IMR-90 (cell line): ENCODE measurements around the gene ADRA2C. TPM values are rescaled to one million over a fixed set of nuclear protein-coding genes. Genes with fewer than 3 reads are reported as not detected.

Source experiments
- ATAC-seq: fragments of 200-7000 bp; cut with Tn5 transposase; 2 replicates; pipeline ENCODE4 v1.9.1; 2020; ENCODE audit warnings: low read depth, mild to moderate bottlenecking, moderate library complexity
- BruUV-seq: library from RNA; stranded (reverse); fragments of 400-500 nt; replicated peaks from 2 replicates; lab custom pipeline; 2021; lab: Mats Ljungman, UMichigan
- CTCF ChIA-PET: fragments of 300-600 bp; formaldehyde crosslinking; extraction: SDS; loops from one replicate; lab custom pipeline; 2021; ENCODE audit warnings: antibody characterized with exemption; lab: Yijun Ruan, JAX
- POLR2A ChIA-PET: fragments of 300-600 bp; sonication (Branson Sonifier 250); formaldehyde crosslinking; loops from one replicate; lab custom pipeline; 2022; ENCODE audit warnings: antibody characterized with exemption; ENCODE audit not compliant: unreplicated experiment; lab: Charles Lee
- DNase-seq: peaks from one replicate; pipeline ENCODE4 v3.0.0; 2013
- H2AFZ ChIP-seq: replicated peaks from 2 replicates; pipeline ENCODE3; 2013; ENCODE audit warnings: low read length, mild to moderate bottlenecking; ENCODE audit not compliant: poor library complexity
- H2AK5ac ChIP-seq: 2 replicates; pipeline ENCODE4 v1.6.1; 2013; ENCODE audit warnings: low read depth, low read length, inconsistent platforms
- H2AK9ac ChIP-seq: replicated peaks from 2 replicates; pipeline ENCODE3; 2013; ENCODE audit warnings: mild to moderate bottlenecking, low read depth, low read length, moderate library complexity; ENCODE audit not compliant: poor library complexity
- H2BK120ac ChIP-seq: 2 replicates; pipeline ENCODE4 v1.6.1; 2013; ENCODE audit warnings: low read depth, low read length, inconsistent platforms
- H2BK15ac ChIP-seq: 3 replicates; pipeline ENCODE4 v1.6.1; 2013; ENCODE audit warnings: low read depth, low read length, inconsistent platforms
- H2BK20ac ChIP-seq: 2 replicates; pipeline ENCODE4 v1.6.1; 2013; ENCODE audit warnings: low read depth, mild to moderate bottlenecking, inconsistent platforms, low read length, moderate library complexity
- H2BK5ac ChIP-seq: 2 replicates; pipeline ENCODE4 v1.6.1; 2013; ENCODE audit warnings: mild to moderate bottlenecking, low read depth, low read length, inconsistent platforms; ENCODE audit not compliant: poor library complexity, severe bottlenecking
- H3K14ac ChIP-seq: replicated peaks from 2 replicates; pipeline ENCODE4 v1.6.1; 2013; ENCODE audit warnings: low read depth, low read length, inconsistent platforms
- H3K18ac ChIP-seq: 2 replicates; pipeline ENCODE4 v1.6.1; 2013; ENCODE audit warnings: low read depth, low read length, control low read depth
- H3K23ac ChIP-seq: 2 replicates; pipeline ENCODE4 v1.6.1; 2013; ENCODE audit warnings: low read depth, low read length, inconsistent platforms
- H3K27ac ChIP-seq: 2 replicates; pipeline ENCODE4 v1.5.1; 2013; ENCODE audit warnings: mild to moderate bottlenecking, control low read depth, low read length; ENCODE audit not compliant: insufficient read depth
- H3K27me3 ChIP-seq: 2 replicates; pipeline ENCODE4 v1.6.1; 2013; ENCODE audit warnings: low read length; ENCODE audit not compliant: control insufficient read depth, insufficient read depth
- H3K36me3 ChIP-seq: 2 replicates; pipeline ENCODE4 v1.6.1; 2013; ENCODE audit warnings: low read length, mixed read lengths; ENCODE audit not compliant: control insufficient read depth, insufficient read depth
- H3K4ac ChIP-seq: 2 replicates; pipeline ENCODE4 v1.6.1; 2013; ENCODE audit warnings: low read depth, low read length, inconsistent platforms
- H3K4me1 ChIP-seq: 2 replicates; pipeline ENCODE4 v1.6.1; 2013; ENCODE audit warnings: low read length, mixed read lengths; ENCODE audit not compliant: control insufficient read depth, insufficient read depth
- H3K4me2 ChIP-seq: 2 replicates; pipeline ENCODE4 v1.6.1; 2013; ENCODE audit warnings: low read depth, mild to moderate bottlenecking, control low read depth, low read length, moderate library complexity
- H3K4me3 ChIP-seq: 2 replicates; pipeline ENCODE4 v1.5.1; 2013; ENCODE audit warnings: low read depth, mild to moderate bottlenecking, control low read depth, low read length, moderate library complexity; ENCODE audit not compliant: insufficient read depth
- H3K56ac ChIP-seq: 2 replicates; pipeline ENCODE4 v1.6.1; 2013; ENCODE audit warnings: low read length, inconsistent platforms; ENCODE audit not compliant: insufficient read depth; ENCODE audit errors: extremely low read depth
- H3K79me1 ChIP-seq, 2 experiments: 2 replicates each; pipeline ENCODE4 v1.6.1; 2013; ENCODE audit warnings: low read length in 2 of 2, inconsistent platforms in 1 of 2, low read depth in 1 of 2
- H3K9ac ChIP-seq: 2 replicates; pipeline ENCODE4 v1.6.1; 2013; ENCODE audit warnings: low read depth, low read length, control low read depth
- H3K9me1 ChIP-seq: 2 replicates; pipeline ENCODE4 v1.6.1; 2013; ENCODE audit warnings: low read length, inconsistent platforms; ENCODE audit not compliant: insufficient read depth
- H3K9me3 ChIP-seq: 2 replicates; pipeline ENCODE4 v1.6.1; 2013; ENCODE audit warnings: low read length; ENCODE audit not compliant: control insufficient read depth, insufficient read depth
- H4K20me1 ChIP-seq: 2 replicates; pipeline ENCODE4 v1.6.1; 2013; ENCODE audit warnings: low read length, inconsistent platforms; ENCODE audit not compliant: insufficient read depth
- H4K5ac ChIP-seq: 2 replicates; pipeline ENCODE4 v1.6.1; 2013; ENCODE audit warnings: mild to moderate bottlenecking, low read depth, low read length, control low read depth
- H4K8ac ChIP-seq, 2 experiments: 2 replicates each; pipeline ENCODE4 v1.6.1; 2013; ENCODE audit warnings: low read depth in 2 of 2, low read length in 2 of 2, control low read depth in 1 of 2, inconsistent platforms in 1 of 2
- H4K91ac ChIP-seq: 2 replicates; pipeline ENCODE4 v1.6.1; 2013; ENCODE audit warnings: low read depth, low read length, inconsistent platforms; ENCODE audit not compliant: insufficient read depth
- BHLHE40 ChIP-seq: fragments of 150-350 bp; IDR thresholded peaks from 2 replicates; pipeline ENCODE4 v1.6.1; 2016; ENCODE audit warnings: mild to moderate bottlenecking, low read depth, low read length
- RFX5 ChIP-seq: IDR thresholded peaks from 2 replicates; pipeline ENCODE4 v1.8.0; 2012; ENCODE audit warnings: low read depth, mild to moderate bottlenecking, low read length, moderate library complexity
- WGBS, 2 experiments: methylation state at CpG; one replicate each; pipeline versions ENCODE4 v1.1.5 to v1.1.7; 2013; ENCODE audit warnings: missing lambda C conversion rate in 2 of 2; ENCODE audit not compliant: insufficient read length in 1 of 2; ENCODE audit errors: extremely low coverage in 2 of 2; 5-methylcytosine and 5-hydroxymethylcytosine counted together
- dilution Hi-C: fragments of 300-500 bp; cut with HindIII; formaldehyde crosslinking; loops from one replicate; pipeline ENCODE4 v1.14.3; 2018; ENCODE audit warnings: low sequenced_read_pairs; ENCODE audit not compliant: unreplicated experiment
- in situ Hi-C: fragments of 300-500 bp; cut with MboI; formaldehyde crosslinking; loops from 3 replicates; pipeline ENCODE4 v1.14.3; 2019; ENCODE audit warnings: low sequenced_read_pairs, inconsistent platforms, mixed read lengths
- intact Hi-C: fragments of 100-400 bp; cut with micrococcal nuclease; formaldehyde crosslinking; loops from 2 replicates; pipeline ENCODE4 v1.10.0; 2022
- polyA plus RNA-seq, 3 experiments: library from polyadenylated mRNA; depleted of rRNA; stranded (reverse); fragments of >200 nt; gene quantifications; 2 replicates each; pipeline ENCODE4 v1.2.3, GENCODE V29; 2012; ENCODE audit warnings: low replicate concordance in 1 of 3
- total RNA-seq: library from RNA; depleted of rRNA; stranded (reverse); fragments of >200 nt; gene quantifications from 2 replicates; pipeline ENCODE4 v1.2.3, GENCODE V29; 2012

ADRA2C gene
- total and polyA plus RNA-seq, 2 of the 4 experiments (the other 2 are of a cell fraction), result under 0.01 to 0.14 TPM

DNA sequence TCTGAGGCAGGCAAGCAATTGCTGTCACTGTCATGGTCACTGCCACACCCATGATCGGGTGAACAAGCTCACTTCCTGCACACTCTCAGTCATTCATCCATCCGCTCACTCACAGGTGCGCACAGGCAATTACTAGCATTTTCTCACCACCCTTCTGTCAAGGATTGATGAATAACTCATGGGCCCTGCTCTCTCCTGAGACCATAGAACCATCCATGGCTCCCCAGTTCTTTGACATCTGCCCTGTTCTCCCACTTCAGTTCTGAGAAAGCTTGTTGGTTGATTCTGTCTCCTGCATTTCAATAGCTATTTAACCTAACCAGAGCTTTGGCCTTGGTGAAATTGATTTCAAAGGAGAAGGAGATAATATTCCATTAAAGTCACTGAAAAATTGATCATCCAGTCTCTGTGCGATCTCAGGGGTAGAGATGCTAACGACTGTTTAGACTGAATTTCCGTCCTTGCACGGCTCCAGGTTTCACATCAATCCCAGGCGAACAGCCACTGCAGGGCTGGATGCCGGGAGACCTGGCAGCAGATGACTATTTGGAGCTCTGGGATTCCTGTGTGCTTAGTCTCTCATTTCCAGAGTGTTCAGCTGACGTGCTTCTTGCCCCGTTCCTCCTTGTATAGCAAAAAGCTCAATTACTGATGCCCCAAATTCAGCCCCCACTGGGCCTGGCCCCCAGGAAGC lies 36.9 kb upstream of the ADRA2C start:
- Histone ChIP-seq H3K9ac (no peak overlapping the region), H4K20me1 (no peaks in the 10 kb centered on the region), H2AFZ (peak overlapping the region; percentile 11), H3K4me1 (peaks cover 5% of the 10 kb centered on the region), H4K91ac (no peak overlapping the region; the same call in 1 of the 2 replicates), H3K4me2 (no peak overlapping the region), H4K8ac (peak overlapping the region in 1 of 2 experiments; percentile 56; a peak in 1 of 4 replicates), H3K9me3 (no peaks in the 10 kb centered on the region), H2BK120ac (no peak overlapping the region), H3K36me3 (no peaks in the 10 kb centered on the region), H4K5ac (no peak overlapping the region), H3K14ac (no peak overlapping the region), H3K27ac (no peak overlapping the region), H2BK5ac (no peak overlapping the region), H2AK9ac (peak overlapping the region; percentile 57), H3K18ac (no peak overlapping the region), H2BK20ac (no peak overlapping the region), H3K4ac (no peak overlapping the region), H3K23ac (no peak overlapping the region), H3K9me1 (no peaks in the 10 kb centered on the region), H2BK15ac (no peak overlapping the region), H3K27me3 (peaks cover 54% of the 10 kb centered on the region), H3K56ac (no peak overlapping the region), H3K4me3 (no peak overlapping the region), H3K79me1 (no peaks in the 10 kb centered on the region), H2AK5ac (no peak overlapping the region)
- intact Hi-C loops (no loop called here), dilution Hi-C loops (no loop called here), in situ Hi-C loops (no loop called here)
- CTCF ChIA-PET, result interaction anchor here (0.9 kb wide), 1 partner anchor 18 kb away, joined by 4 read pairs; no protein-coding TSS in a partner anchor
- POLR2A ChIA-PET, result interaction anchor here (0.6 kb wide), 1 partner anchor 373 kb away, joined by 4 read pairs; no protein-coding TSS in a partner anchor
- WGBS, 2 experiments, result 64% methylated on average over 5 of the region's 11 CpGs; no CpG with 5 or more reads in 1 of the 2 experiments
- TF ChIP-seq BHLHE40 (no peak), RFX5 (peak; percentile 66)
- DNase-seq (peak; percentile 61), ATAC-seq (peak; percentile 93)
- BruUV-seq, result no TSS peak
